Panc1 (cell line): ENCODE results near the gene ZNF831. TPM values are rescaled to one million over a fixed set of nuclear protein-coding genes. Genes with fewer than 3 reads are reported as not detected.

ENCODE experiments used
- ATAC-seq: fragments of 200-7000 bp; cut with Tn5 transposase; 2 replicates; pipeline ENCODE4 v1.9.1; 2020; ENCODE audit warnings: mild to moderate bottlenecking, moderate library complexity
- BruUV-seq: library from RNA; stranded (reverse); fragments of 400-500 nt; replicated peaks from 2 replicates; lab custom pipeline; 2021; lab: Mats Ljungman, UMichigan
- CTCF ChIA-PET: fragments of 300-600 bp; sonication (Branson Sonifier 250); formaldehyde crosslinking; loops from one replicate; lab custom pipeline; 2022; ENCODE audit warnings: antibody characterized with exemption; lab: Charles Lee
- POLR2A ChIA-PET: fragments of 300-600 bp; sonication (Branson Sonifier 250); formaldehyde crosslinking; loops from one replicate; lab custom pipeline; 2022; ENCODE audit warnings: antibody characterized with exemption; lab: Charles Lee
- DNase-seq: peaks from one replicate; pipeline ENCODE4 v3.0.0-alpha.2; 2010; ENCODE audit warnings: low read depth, low spot score
- H3K27ac ChIP-seq: 2 replicates; pipeline ENCODE4 v1.5.1; 2011; ENCODE audit warnings: mild to moderate bottlenecking, low read length, inconsistent platforms
- H3K27me3 ChIP-seq: fragments of 200-500 bp; sonication (Bioruptor generic); 2 replicates; pipeline ENCODE4 v1.6.0; 2014; ENCODE audit warnings: low read length, inconsistent platforms; ENCODE audit not compliant: control insufficient read depth, insufficient read depth
- H3K36me3 ChIP-seq: fragments of 200-500 bp; sonication (Bioruptor generic); 2 replicates; pipeline ENCODE4 v1.5.1; 2014; ENCODE audit warnings: inconsistent platforms, mild to moderate bottlenecking, low read length, moderate library complexity; ENCODE audit not compliant: control insufficient read depth, insufficient read depth
- H3K4me1 ChIP-seq: 2 replicates; pipeline ENCODE4 v1.5.1; 2011; ENCODE audit warnings: inconsistent platforms, mild to moderate bottlenecking, low read length, moderate library complexity; ENCODE audit not compliant: control insufficient read depth, insufficient read depth
- H3K4me3 ChIP-seq, 2 experiments: 2 replicates each; pipeline ENCODE4 v1.5.1; 2011 to 2012; ENCODE audit warnings: low read depth in 2 of 2, low read length in 2 of 2, mild to moderate bottlenecking in 2 of 2, inconsistent platforms in 1 of 2, moderate library complexity in 1 of 2
- H3K9me3 ChIP-seq: fragments of 200-500 bp; sonication (Bioruptor generic); 2 replicates; pipeline ENCODE4 v1.5.1; 2014; ENCODE audit warnings: low read depth, mild to moderate bottlenecking, inconsistent platforms, low read length, moderate library complexity; ENCODE audit not compliant: control insufficient read depth, insufficient read depth
- CTCF ChIP-seq: fragments of 450-650 bp; IDR thresholded peaks from 2 replicates; pipeline ENCODE4 v1.5.1; 2017; ENCODE audit warnings: mild to moderate bottlenecking
- POLR2AphosphoS5 ChIP-seq: IDR thresholded peaks from 2 replicates; pipeline ENCODE4 v1.6.1; 2012; ENCODE audit warnings: mild to moderate bottlenecking, low read depth, low read length, moderate library complexity
- REST ChIP-seq, 2 experiments: IDR thresholded peaks; 2 replicates each; pipeline ENCODE4 v1.6.1; 2011 to 2012; ENCODE audit warnings: low read depth in 2 of 2, control low read depth in 1 of 2, low read length in 1 of 2, mild to moderate bottlenecking in 1 of 2, moderate library complexity in 1 of 2; ENCODE audit not compliant: insufficient read depth in 1 of 2
- SIN3A ChIP-seq: IDR thresholded peaks from 2 replicates; pipeline ENCODE4 v1.6.1; 2012; ENCODE audit warnings: low read depth, mild to moderate bottlenecking, low read length, moderate library complexity, borderline replicate concordance; ENCODE audit not compliant: insufficient read depth
- TCF7L2 ChIP-seq: IDR thresholded peaks from 2 replicates; pipeline ENCODE4 v1.6.1; 2011; ENCODE audit warnings: mild to moderate bottlenecking, low read depth, low read length, inconsistent platforms
- in situ Hi-C: cut with HindIII; loops from 2 replicates; pipeline ENCODE4 v1.10.0; 2016; ENCODE audit warnings: low sequenced_read_pairs, low pct_unique_long_range_greater_than_20kb
- intact Hi-C: fragments of 100-400 bp; cut with micrococcal nuclease; formaldehyde crosslinking; loops from one replicate; pipeline ENCODE4 v1.10.0; 2022; ENCODE audit not compliant: unreplicated experiment
- total RNA-seq: library from RNA; stranded (reverse); gene quantifications from one replicate; pipeline ENCODE4 v1.2.1, GENCODE V29; 2021; ENCODE audit not compliant: unreplicated experiment

The ZNF831 gene
- total RNA-seq, 1 experiment from 2014 or later, result 0.03 TPM

GRCh38 chr20:59135093-59135492 is 28.5 kb upstream of the ZNF831 start:
- H3K9me3 ChIP-seq, result no peaks in the 10 kb centered on the region
- ATAC-seq, result no peak
- no peak for TF ChIP-seq SIN3A
- TF ChIP-seq TCF7L2, result no peak
- TF ChIP-seq CTCF, result no peak
- no peak for TF ChIP-seq POLR2AphosphoS5
- TF ChIP-seq REST (IDR thresholded peaks at IDR 0.05; ENCODE audit: insufficient read depth in 1 of 2, low read depth in 2 of 2, low read length in 1 of 2), result no peak
- no peaks in the 10 kb centered on the region for H3K36me3 ChIP-seq
- ChIA-PET CTCF (no interaction called here), POLR2A (no interaction called here)
- peaks cover 3% of the 10 kb centered on the region; the same call in 1 of the 2 replicates for H3K27me3 ChIP-seq
- BruUV-seq, result no TSS peak
- in situ Hi-C loops, result no loop called here
- H3K27ac ChIP-seq, result no peak overlapping the region
- intact Hi-C loops, result no loop called here
- no peak for DNase-seq
- no peaks in the 10 kb centered on the region for H3K4me1 ChIP-seq
- H3K4me3 ChIP-seq, result no peak overlapping the region

GRCh38 chr20:59136027-59136426 is 27.6 kb upstream of the ZNF831 start:
- no TSS peak for BruUV-seq
- POLR2A ChIA-PET, result no interaction called here
- ATAC-seq, result no peak
- TF ChIP-seq REST (IDR thresholded peaks at IDR 0.05; ENCODE audit: insufficient read depth in 1 of 2, low read depth in 2 of 2, low read length in 1 of 2) (no peak), POLR2AphosphoS5 (no peak), SIN3A (no peak)
- Histone ChIP-seq H3K27me3 (peaks cover 3% of the 10 kb centered on the region; the same call in 1 of the 2 replicates), H3K27ac (no peak overlapping the region), H3K36me3 (no peaks in the 10 kb centered on the region), H3K9me3 (no peaks in the 10 kb centered on the region), H3K4me1 (no peaks in the 10 kb centered on the region), H3K4me3 (no peak overlapping the region)
- CTCF ChIA-PET, result no interaction called here
- no peak for DNase-seq
- intact Hi-C loops (no loop called here), in situ Hi-C loops (no loop called here)
